ENCODE results near the gene PMIS2.

Gene PMIS2

DNA sequence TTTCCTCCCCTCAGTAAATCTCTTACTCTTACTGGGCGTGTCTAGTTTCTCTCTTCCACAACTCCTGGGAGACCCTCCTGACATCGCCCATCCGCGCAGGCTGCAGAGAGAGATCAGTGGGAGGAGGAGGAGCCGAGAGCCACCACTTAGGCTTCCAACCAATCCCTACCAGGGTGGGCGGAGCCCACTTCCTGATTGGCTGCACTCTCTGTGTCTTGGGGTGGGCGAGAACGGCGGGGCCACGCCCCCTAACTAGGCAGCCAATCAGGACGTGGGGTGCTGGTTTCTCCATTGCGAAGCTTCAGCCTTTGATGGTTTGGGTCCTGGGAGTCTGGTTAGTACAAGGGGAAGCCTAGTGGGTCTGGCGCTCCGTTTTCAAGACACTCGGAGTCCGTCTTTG, at the start of gene PMIS2:
Gene PMIS2 (plus strand): TSS at position 326 of the 400 bp plus-strand sequence. CDS start 87 bp downstream, outside the sequence.
- peak; percentile 46 for DNase-seq (ENCODE audit: low spot score)

DNA sequence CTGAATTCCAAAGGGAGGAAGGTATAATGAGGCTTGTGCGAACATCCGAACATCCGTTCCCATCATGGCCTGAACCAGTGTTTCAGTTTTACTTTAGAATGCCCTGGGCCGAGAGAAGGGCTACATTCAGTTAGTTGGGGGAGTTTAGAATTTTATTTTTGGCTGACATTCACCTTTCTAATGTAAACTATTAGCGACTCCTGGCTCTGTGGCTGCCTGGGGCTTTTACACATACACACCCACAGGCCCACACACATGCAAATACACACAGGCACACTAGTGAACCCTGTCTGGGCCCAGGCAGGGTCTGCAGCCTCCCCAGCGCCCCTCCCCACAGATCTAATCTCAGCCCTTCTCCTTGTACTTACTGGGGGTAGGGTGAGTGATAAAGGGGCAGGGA, 46.7 kb upstream of the PMIS2 start:
- no peak for DNase-seq (ENCODE audit: low spot score)

DNA sequence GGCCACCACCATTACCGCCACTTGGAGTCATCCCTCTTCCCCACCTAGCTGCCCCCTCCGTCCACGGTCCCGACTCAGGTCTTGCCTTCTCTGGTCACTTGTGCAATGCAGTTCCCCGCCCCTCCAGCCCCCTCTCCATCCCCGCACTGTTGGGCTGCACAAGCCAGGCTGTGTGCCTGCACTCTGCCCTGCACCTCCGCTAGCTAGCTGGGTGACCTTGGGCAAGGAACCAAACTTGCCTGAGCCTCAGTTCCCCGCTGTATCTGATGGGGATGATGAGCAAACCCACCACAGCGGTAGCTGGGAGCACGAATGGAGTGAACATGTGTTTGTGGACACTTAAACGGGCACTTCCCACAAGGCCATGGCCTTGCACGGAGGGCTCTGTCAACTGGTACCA, 46.1 kb upstream of the PMIS2 start:
- no peak for DNase-seq (ENCODE audit: low spot score)

DNA sequence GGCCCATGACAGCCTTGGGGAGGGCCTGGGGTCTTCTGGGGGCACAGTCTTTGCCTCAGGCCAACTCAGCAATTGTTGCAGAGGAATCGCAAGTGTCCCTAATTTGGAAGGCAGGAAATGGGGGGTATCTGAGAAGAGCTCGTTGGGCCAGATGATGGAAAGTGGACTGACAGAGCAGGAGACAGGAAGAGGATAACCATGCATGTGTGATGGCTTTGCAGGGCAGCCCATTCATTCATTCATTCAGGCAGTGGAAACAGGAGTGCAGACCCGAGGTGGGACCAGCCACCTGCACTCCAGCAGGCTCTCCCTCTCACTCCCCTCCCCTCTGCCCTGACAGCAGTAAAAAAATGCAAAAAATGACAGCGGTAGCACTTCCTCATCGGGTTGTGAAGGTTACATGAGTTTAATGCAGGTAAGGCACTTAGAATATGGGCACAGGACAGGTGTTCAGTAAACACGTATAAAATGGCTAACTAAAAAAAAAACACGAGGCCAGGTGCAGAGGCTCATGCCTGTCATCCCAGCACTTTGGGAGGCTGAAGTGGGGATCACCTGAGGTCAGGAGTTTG, 45.5 kb upstream of the PMIS2 start:
- no peak for DNase-seq (ENCODE audit: low spot score)

DNA sequence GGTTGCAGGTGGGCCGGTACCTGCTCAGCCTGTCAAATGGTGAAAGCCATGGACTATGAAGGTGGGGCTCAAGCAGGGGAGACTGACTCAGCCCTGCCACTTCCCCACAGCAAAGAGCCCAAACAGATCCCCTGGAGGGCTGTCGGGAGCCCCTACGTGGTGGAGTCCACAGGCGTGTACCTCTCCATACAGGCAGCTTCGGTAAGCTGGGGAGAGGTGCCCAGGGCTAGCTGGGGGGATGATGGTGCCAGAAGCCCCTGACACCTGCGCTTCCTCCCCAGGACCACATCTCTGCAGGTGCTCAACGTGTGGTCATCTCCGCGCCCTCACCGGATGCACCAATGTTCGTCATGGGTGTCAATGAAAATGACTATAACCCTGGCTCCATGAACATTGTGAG, 43.8 kb upstream of the PMIS2 start:
- DNase-seq (ENCODE audit: low spot score) = no peak

DNA sequence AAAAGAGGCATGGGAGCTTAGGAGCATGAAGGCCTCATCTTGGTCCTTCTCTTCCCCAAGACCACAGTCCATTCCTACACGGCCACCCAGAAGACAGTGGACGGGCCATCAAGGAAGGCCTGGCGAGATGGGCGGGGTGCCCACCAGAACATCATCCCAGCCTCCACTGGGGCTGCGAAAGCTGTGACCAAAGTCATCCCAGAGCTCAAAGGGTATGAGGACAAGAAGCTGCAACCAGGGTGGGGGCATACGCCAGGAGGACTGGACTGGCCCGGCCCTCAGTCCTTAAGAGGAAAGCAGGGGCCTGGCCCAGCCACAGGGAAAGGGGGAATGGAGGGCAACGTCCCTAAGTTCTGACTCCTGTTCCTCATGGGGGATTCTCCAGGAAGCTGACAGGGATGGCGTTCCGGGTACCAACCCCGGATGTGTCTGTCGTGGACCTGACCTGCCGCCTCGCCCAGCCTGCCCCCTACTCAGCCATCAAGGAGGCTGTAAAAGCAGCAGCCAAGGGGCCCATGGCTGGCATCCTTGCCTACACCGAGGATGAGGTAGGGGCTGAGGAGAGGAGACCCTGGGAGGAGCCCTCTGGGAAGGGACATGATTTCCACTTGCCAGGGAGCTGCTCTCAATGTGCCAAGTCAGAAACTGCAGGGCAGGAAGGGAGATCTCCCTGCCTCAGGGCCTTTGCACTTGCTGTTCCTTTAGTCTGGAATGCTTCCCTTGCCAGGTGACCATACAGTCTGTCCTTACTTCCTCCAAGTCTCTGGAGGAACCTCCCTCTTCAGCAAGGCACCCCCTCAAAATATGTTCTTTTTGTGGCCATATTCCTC, 42.5 kb upstream of the PMIS2 start:
- DNase-seq (ENCODE audit: low spot score) = no peak

DNA sequence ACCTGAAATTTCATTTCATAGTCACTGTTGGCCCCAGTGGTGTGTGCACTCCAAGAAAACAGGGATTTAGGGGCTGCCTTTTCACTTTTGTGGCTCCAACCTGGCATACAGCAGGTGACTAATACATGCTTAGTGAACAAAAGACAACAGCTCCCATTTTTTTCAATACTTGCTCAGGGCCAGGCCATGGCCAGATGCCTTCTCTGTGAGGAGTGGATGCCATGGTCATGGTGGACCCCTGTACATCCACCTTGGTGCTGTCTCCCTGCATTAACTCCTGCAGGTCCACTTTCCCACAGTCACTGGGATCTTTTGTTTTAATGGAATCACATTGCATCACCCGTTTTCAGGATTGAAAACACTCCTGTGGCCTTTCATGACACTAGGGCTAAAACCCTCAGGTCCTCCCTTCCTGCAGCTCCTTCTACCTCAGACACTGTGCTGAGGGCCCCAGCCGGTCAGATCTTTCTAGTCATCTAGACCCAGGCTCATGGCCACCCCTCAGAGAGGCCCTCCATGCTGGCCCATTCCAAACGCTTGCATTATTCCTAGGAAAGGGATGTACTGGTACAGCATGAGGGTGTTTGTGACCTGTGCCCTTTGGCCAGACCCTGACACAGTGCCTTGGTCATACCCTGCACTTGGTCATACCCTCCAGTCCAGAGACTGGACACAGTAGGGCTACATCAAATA, 41.7 kb upstream of the PMIS2 start:
- DNase-seq (ENCODE audit: low spot score) = no peak

DNA sequence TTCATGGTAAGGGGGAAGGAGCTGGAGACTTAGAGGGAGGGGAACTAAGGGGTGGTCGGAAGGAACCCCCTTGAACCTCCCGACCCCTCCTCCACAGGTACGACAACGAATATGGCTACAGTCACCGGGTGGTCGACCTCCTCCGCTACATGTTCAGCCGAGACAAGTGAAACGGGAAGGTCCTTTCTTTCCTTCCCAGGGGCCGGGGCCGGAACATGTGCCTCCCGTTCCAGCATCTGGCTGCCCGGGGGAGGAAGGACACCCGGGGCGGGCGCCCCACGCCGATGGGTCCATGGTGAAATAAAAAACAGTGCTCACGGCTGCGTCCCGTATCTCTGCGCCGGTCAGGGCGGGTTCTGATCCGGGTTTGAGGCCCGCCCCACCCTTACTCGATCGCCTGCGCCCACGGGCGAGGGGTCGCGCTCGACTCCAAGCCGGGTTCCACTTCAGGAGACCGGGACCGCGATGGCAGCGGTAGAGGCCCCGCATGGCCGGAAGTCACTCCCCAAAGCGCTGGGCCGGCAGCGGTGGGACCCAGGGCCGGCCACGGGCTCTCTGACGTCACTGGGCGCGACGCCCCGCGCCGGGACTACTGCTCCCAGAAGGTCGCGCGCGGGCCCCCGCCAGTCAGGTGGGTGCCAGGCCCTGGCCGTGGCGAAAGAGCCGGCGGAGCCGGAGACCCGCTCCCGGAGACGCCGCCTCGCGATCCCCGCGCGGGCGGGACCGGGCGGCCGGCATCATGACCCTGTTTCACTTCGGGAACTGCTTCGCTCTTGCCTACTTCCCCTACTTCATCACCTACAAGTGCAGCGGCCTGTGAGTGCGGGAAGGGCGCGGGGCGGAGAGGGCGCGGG, 40.7 kb upstream of the PMIS2 start, which contains the start of gene TMEM147:
Gene TMEM147 (plus strand): TSS at position 626 of the 854 bp plus-strand sequence. CDS start 114 bp downstream, at position 740.
- DNase-seq (ENCODE audit: low spot score) = peak; percentile 95

DNA sequence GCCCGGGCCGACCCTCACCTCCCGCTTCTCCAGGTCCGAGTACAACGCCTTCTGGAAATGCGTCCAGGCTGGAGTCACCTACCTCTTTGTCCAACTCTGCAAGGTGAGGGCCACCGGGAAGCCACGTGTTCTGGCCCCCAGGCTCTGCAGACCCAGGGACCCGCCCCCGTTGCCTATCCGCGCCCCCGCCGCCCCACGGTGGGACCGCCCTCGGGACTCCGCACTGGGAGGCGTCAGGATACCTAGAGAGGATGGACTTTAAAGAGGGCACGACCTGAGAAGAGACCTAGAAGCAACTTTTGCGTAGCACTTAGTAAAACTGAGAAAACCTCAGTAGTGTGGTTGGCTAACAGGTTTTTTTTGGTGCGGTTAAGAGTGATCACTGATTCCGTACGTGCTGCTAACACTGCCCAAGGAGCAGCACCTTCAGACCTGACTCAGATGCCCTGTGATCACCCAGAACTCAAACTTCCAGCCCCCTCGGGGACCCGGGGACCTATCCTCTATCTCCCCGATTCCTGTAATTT, 40.1 kb upstream of the PMIS2 start:
- DNase-seq (ENCODE audit: low spot score) = no peak

DNA sequence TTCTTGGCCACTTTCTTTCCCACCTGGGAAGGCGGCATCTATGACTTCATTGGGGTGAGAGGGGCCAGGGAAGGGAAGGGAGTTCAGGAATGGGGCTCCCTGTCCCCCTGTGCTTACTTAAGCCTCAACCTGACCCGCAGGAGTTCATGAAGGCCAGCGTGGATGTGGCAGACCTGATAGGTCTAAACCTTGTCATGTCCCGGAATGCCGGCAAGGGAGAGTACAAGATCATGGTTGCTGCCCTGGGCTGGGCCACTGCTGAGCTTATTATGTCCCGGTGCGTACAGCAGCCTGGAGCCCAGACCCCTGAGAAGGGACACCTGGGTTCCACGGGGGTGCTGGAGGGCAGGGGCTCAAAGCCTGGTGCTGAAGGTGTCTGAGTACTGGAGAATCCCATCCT, 39.4 kb upstream of the PMIS2 start:
- DNase-seq (ENCODE audit: low spot score) = no peak

DNA sequence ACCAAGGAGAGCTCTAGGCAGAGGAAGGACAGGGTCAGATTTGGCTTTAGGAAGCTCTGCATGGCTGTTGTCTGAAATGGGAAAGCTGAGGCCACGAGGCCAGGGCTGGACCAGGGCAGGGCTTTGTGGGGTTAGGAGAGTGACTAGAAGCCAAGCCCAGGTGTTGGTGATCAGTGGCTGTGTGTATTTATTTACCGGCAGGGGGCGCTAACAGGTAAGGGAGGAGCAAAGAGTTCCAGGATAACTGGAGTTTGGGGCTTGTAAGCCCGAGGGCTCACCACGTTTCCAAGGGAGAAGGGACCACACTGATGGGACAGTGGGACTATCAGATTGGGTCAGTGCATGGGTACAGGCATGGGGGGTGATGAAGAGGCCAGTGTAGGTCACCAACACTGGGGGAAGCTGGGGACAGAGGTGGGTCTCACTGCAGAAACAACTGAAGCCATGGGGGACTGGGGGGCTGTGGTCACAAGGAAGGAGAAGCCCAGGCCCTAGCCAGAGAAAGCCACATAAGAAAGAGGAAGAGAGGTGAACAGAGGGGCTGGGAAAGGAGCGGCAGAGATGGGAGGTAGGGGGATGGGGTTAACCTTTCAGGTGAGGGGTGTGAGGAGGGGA, 36.7 kb upstream of the PMIS2 start:
- peak; percentile 75 for DNase-seq (ENCODE audit: low spot score)

DNA sequence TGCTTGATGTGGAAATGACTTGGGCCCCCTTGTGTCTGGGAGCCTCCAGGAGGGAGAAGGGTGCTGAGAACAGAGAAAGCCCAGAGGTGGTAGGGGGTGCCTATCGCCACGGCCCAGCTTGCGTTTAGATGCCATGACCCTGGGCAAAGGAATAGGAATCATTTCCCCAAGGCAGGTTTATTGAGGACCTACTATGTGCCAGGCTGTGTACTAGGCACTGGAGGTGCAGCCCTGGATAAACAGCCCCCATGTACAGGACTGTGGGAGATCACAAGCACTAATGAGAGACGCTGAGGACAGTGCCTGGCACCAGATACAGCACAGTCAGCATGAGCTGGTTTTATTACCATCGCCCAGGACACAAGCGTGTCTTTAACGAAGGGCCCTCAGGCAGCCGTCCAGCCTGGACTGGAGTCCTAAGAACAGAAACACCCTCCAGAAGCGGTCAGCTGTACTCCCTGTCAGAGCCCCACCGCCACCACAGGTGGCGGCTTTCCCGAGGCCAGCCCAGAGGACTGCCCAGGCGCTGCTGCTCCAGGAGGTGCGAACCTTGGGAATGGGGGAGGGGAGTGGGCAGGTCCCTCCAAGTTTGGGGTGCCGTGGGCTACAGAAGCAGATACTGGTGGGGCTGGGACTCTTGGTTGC, 36.0 kb upstream of the PMIS2 start:
- no peak for DNase-seq (ENCODE audit: low spot score)

DNA sequence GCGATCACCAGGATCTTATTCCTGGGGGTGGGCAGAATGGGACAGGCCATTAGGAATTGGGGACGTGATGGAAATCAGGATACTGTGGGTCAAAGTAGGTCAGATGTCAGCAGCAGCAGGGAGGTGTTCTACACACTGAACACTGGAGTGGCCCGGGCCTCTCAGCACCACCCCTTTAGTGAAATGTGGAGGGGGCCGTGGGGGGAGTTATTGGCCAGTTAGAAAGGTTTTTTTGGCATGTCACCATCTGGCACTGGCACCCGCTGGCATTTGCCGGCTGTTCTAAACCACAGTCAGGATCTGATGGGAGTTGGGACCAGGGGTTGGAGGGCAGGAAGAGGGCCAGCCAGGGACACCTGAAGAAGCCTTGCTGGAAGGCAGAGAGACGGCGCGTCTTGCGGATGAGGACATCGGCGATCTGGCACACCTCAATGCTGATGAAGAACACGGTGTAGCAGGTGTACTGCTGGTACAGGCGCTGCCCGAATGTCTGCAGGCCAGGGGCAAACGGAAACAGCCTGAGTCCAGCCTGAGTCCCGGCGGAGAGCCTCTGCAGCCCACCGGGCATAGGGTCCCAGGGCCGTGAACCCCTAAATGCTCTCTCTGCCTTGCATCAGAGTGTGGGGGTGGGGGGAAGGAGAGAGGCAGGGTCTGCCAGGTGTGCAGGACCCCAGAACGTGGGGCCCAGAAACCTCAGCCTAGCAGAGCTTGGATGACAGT, 34.7 kb upstream of the PMIS2 start:
- no peak for DNase-seq (ENCODE audit: low spot score)

DNA sequence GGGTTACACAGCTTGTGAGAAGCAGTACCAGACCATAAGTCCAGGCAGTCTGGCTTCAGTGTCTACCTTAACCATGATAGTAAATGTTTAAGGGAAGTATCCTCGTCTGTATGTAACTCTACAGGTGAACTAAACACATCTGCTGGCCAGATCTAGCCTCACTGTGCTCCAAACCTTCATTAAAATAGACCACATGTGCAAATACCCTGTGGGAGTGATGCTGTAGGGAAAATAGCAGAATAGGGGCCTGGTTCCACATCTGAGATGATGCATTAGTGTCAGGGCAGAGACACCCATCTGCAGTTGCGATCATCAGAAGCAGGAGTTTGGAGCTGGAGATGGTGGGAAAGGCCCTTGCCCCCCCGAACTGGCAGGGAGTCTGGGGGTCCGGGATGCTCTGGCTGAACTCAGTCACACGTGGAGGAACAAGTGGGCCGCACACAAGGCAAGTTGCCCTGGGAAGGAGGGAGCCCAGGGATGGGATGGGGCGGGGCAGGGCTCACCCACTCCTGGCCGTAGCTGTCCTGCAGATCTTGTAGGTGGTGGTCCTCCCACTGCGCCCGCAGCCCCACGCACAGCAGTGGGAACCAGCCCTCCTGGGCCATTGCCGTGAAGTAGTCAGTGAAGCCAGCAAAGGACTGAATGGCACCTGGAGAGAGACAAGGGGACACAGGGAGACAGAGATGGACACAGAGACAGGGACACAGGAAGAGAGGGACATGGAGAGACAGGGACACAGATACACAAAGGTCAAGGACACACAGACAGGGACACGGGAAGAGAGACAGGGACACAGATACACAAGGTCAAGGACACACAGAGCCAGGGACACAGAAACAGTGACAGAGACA, 33.2 kb upstream of the PMIS2 start:
- DNase-seq (ENCODE audit: low spot score) = no peak

DNA sequence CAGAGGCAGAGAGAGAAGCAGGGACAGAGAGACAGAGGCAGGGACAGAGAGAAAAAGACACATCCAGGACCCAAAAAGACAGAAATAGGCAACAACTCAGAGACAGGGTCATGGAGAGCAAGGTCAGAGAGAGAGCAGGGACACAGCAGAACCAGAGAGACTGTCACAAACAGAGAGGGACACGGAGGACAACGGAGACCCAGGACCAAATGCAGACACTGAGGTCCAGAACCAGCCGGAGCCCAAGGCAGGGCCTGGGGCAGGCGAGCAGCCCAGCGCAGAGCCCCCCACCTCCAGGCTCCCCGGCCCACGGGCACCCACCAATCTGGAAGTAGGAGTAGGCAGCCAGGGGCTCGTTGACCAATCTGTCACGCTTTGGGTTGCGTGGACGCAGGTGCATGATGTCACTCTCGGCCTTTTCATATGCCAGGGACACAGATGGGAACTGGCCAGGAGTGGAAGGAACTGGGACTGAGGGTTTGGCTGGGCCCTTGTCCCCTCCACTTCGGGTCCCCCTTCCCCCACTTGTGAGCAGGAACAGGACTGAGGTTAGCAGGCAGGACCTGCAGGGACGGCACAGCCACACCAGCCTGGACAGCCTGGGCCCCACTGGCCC, 32.5 kb upstream of the PMIS2 start:
- DNase-seq (ENCODE audit: low spot score) = no peak

DNA sequence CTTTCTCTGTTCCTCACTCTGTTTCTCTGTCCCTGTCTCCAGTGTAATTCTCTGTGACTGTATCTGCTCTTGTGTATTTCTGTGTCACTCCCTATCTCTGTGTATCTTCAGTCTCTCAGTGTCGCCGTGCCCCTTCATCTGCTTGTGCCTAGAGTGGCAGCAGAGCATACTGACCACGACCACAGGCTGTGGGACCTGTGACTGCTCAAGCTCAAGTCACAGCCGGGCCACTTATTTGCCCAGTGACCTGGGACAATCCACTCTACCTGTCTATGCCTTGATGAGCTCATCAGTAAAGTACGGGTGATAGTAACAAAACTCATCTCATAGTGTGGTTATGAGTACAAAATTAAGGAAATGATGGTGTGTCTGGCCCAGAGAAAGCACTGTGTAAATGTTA, 31.9 kb upstream of the PMIS2 start:
- no peak for DNase-seq (ENCODE audit: low spot score)

DNA sequence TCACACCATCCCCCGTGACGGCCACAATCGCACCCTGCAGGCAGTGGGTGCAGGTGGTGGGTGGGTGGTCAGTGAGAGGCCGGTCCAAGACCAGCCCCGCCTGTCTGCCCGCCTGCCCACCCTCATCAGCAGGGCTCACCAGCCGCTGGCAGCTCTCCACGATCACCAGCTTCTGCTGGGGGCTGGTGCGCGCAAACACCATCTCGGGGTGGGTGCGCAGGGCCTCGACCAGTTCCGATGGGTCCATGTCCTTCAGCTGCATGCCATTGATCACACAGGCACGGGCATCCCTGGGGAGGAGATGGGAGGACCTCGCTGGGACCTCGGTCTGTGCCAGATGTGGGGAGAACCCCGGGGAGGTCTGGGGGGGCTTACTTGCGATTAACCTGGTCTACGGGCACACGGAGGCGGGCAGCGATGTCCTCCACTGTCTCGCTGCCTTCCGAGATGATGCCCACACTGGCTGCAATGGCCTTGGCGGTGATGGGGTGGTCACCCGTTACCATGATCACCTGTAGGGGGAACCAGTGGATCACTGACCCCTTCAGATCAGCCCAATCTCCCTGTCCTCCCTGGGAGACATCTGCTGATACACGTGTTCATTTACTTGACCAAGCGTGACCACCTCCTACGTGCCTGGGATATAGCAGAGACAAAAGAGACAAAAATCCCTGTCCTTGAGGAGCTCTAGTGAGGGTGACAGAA, 30.5 kb upstream of the PMIS2 start:
- no peak for DNase-seq (ENCODE audit: low spot score)

DNA sequence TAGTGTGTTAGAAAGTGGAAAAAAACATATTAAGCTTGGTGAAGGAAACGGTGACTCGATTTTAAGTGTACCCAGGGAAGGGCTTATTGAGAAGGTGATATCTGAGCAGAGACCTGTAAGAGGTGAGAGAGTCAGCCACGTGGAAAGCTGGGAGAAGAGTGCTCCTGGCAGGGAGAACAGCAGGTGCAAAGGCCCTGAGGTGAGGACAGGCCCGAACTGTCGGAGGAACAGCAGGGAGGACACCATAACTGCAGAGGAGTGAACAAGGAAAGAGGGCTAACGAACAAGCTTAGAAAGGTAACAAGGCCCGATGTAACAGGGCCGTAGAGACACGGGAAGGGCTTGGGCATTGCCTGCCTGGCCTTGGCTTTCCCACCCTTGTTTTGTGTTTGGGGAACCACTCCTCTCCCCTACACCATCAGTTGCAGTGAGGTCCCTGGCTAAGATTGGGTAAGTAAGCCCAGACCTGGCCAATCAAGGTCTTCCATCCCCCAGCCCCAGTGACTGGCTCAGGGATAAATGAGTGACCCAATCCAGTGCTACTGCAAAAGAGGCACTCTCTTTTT, 29.9 kb upstream of the PMIS2 start:
- no peak for DNase-seq (ENCODE audit: low spot score)
